B cell (primary cell): ENCODE results near the gene COL11A2.

Experiments
- CTCF ChIP-seq: fragments of 200-600 bp; IDR thresholded peaks from one replicate; pipeline ENCODE4 v1.8.0; 2022; ENCODE audit warnings: antibody characterized with exemption, mild to moderate bottlenecking
- EZH2 ChIP-seq: IDR thresholded peaks from 2 replicates; pipeline ENCODE4 v1.6.1; 2012; ENCODE audit warnings: borderline replicate concordance, low read depth, mild to moderate bottlenecking, moderate library complexity, low read length; ENCODE audit not compliant: insufficient read depth, poor library complexity, severe bottlenecking

DNA sequence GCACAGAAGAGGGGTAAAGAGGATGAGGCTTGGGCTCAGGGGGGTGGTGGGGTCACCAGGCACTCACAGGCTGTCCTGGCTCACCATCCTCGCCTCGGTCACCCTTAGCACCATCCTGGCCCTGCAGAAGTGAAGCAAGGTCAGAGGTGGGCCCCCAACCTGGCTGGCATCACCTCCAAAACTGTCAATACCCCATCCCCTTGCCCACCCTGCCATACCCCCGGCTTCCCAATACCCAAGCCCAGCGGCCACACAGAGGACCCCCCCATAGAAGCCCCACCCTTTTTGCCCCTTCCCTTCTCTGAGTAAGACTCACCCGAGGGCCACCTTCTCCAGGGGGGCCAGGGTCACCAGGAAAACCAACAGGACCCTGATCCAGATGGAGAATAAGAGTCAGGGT lies 23.6 kb downstream of the COL11A2 start:
- TF ChIP-seq CTCF (no peak), EZH2 (no peak)
